Dermis microvascular lymphatic vessel endothelial cell (primary cell): ENCODE measurements around the gene CD274. TPM values are rescaled to one million over a fixed set of nuclear protein-coding genes. Genes with fewer than 3 reads are reported as not detected.
"Not testable (repeated sequence)": the region's sequence is repeated elsewhere in the genome, so short reads cannot be mapped to it uniquely, and the experiment has no call there.

Experiments
- DNase-seq, 2 donors: peaks; one replicate each; pipeline versions ENCODE4 v3.0.0 to v3.0.0-alpha.2; 2010; ENCODE audit warnings: low read depth in 2 of 2
- total RNA-seq: library from RNA; depleted of rRNA; stranded (reverse); fragments of >200 nt; gene quantifications from 2 replicates; pipeline ENCODE4 v1.2.1, GENCODE V29; 2014

The CD274 gene
- total RNA-seq, 1 donor from 2014 or later = 6.4 TPM

- DNase-seq = not testable (repeated sequence)
Measured at GRCh38 chr9:5464831-5465330, 14.5 kb downstream of the CD274 start.

- no peak for DNase-seq
Measured at GRCh38 chr9:5466005-5466404, 15.7 kb downstream of the CD274 start.

GRCh38 chr9:5466766-5467165 lies 16.4 kb downstream of the CD274 start:
- no peak for DNase-seq

GRCh38 chr9:5468850-5469249 lies 18.5 kb downstream of the CD274 start:
- DNase-seq = no peak

- DNase-seq = no peak
Measured at GRCh38 chr9:5470122-5470521, 19.8 kb downstream of the CD274 start.

- DNase-seq = no peak
Measured at GRCh38 chr9:5470816-5471215, 20.5 kb downstream of the CD274 start.

- DNase-seq = not testable (repeated sequence)
Measured at GRCh38 chr9:5475611-5476010, 25.3 kb downstream of the CD274 start.

- DNase-seq = no peak
Measured at GRCh38 chr9:5478206-5478605, 27.9 kb downstream of the CD274 start.

- DNase-seq = no peak
Measured at GRCh38 chr9:5479994-5480694, 29.8 kb downstream of the CD274 start.

- DNase-seq = no peak
Measured at GRCh38 chr9:5480919-5481318, 30.6 kb downstream of the CD274 start.

- no peak for DNase-seq
Measured at GRCh38 chr9:5481322-5482040, 31.1 kb downstream of the CD274 start.

GRCh38 chr9:5482194-5482593 lies 31.9 kb downstream of the CD274 start:
- DNase-seq = no peak

GRCh38 chr9:5483306-5483705 lies 33.0 kb downstream of the CD274 start:
- DNase-seq = no peak

- DNase-seq = peak in 1 of 2 donors; percentile 30
Measured at GRCh38 chr9:5485378-5486085, 35.2 kb downstream of the CD274 start.

- no peak for DNase-seq
Measured at GRCh38 chr9:5486988-5487387, 36.6 kb downstream of the CD274 start.

- peak in 1 of 2 donors; percentile 83 for DNase-seq
Measured at GRCh38 chr9:5488221-5489008, 38.1 kb downstream of the CD274 start.

GRCh38 chr9:5489630-5490490 lies 39.5 kb downstream of the CD274 start:
- DNase-seq = peak; percentile 55 to 89

GRCh38 chr9:5492965-5493678 lies 42.8 kb downstream of the CD274 start:
- peak in 1 of 2 donors; percentile 29 for DNase-seq

- peak in 1 of 2 donors; percentile 78 for DNase-seq
Measured at GRCh38 chr9:5493679-5494511, 43.6 kb downstream of the CD274 start.
